ENCODE measurements around the gene SLA2.

- TF ChIP-seq GATA2 (IDR thresholded peaks at IDR 0.05; ENCODE audit: low read depth, low read length) (no peak), GATA3 (IDR thresholded peaks at IDR 0.05; ENCODE audit: low read depth, low read length) (no peak)
Observed at GRCh38 chr20:36645998-36646397, at the start of gene SLA2.

All from SH-SY5Y (cell line).